ENCODE data around the gene BCAS1.

BCAS1 gene

GRCh38 chr20:54041336-54041735 is 29.1 kb downstream of the BCAS1 start:
- TF ChIP-seq CREB1 (IDR thresholded peaks at IDR 0.05; ENCODE audit: low read depth) (no peak), EP300 (IDR thresholded peaks at IDR 0.05; ENCODE audit: borderline replicate concordance) (no peak), MAX (IDR thresholded peaks at IDR 0.05) (no peak), RAD21 (IDR thresholded peaks at IDR 0.05; ENCODE audit: low read depth) (no peak), TAF1 (IDR thresholded peaks at IDR 0.05; ENCODE audit: low read depth) (no peak), CEBPB (IDR thresholded peaks at IDR 0.05) (no peak), USF1 (IDR thresholded peaks at IDR 0.05) (no peak), FOXM1 (IDR thresholded peaks at IDR 0.05; ENCODE audit: borderline replicate concordance, low read depth) (no peak)

- TF ChIP-seq CREB1 (IDR thresholded peaks at IDR 0.05; ENCODE audit: low read depth) (no peak), MAX (IDR thresholded peaks at IDR 0.05) (no peak), EP300 (IDR thresholded peaks at IDR 0.05; ENCODE audit: borderline replicate concordance) (no peak), ZBTB7A (IDR thresholded peaks at IDR 0.05; ENCODE audit: low read depth) (no peak), TCF12 (IDR thresholded peaks at IDR 0.05; ENCODE audit: low read depth) (no peak), CEBPB (IDR thresholded peaks at IDR 0.05) (no peak), USF1 (IDR thresholded peaks at IDR 0.05) (no peak), TAF1 (IDR thresholded peaks at IDR 0.05; ENCODE audit: low read depth) (no peak), YY1 (IDR thresholded peaks at IDR 0.05; ENCODE audit: low read depth) (no peak), FOXM1 (IDR thresholded peaks at IDR 0.05; ENCODE audit: borderline replicate concordance, low read depth) (no peak)
Measured at GRCh38 chr20:54040531-54040930, 29.9 kb downstream of the BCAS1 start.

- TF ChIP-seq USF1 (IDR thresholded peaks at IDR 0.05) = no peak
- no peak for TF ChIP-seq RAD21 (IDR thresholded peaks at IDR 0.05; ENCODE audit: low read depth)
- TF ChIP-seq MAX (IDR thresholded peaks at IDR 0.05) = no peak
- no peak for TF ChIP-seq YY1 (IDR thresholded peaks at IDR 0.05; ENCODE audit: low read depth)
- TF ChIP-seq CEBPB (IDR thresholded peaks at IDR 0.05) = no peak
- no peak for TF ChIP-seq EP300 (IDR thresholded peaks at IDR 0.05; ENCODE audit: borderline replicate concordance)
- TF ChIP-seq ZBTB7A (IDR thresholded peaks at IDR 0.05; ENCODE audit: low read depth) = no peak
Measured at GRCh38 chr20:54038961-54039360, 31.4 kb downstream of the BCAS1 start.

GRCh38 chr20:54037525-54037924 is 32.9 kb downstream of the BCAS1 start:
- TF ChIP-seq USF1 (IDR thresholded peaks at IDR 0.05) (no peak), CREB1 (IDR thresholded peaks at IDR 0.05; ENCODE audit: low read depth) (no peak), TAF1 (IDR thresholded peaks at IDR 0.05; ENCODE audit: low read depth) (no peak), MAX (IDR thresholded peaks at IDR 0.05) (no peak), TCF12 (IDR thresholded peaks at IDR 0.05; ENCODE audit: low read depth) (no peak), EGR1 (IDR thresholded peaks at IDR 0.05) (no peak), NFIC (IDR thresholded peaks at IDR 0.05) (no peak), EP300 (IDR thresholded peaks at IDR 0.05; ENCODE audit: borderline replicate concordance) (no peak), ZBTB7A (IDR thresholded peaks at IDR 0.05; ENCODE audit: low read depth) (no peak), TEAD4 (IDR thresholded peaks at IDR 0.05) (no peak), FOXM1 (IDR thresholded peaks at IDR 0.05; ENCODE audit: borderline replicate concordance, low read depth) (no peak), RAD21 (IDR thresholded peaks at IDR 0.05; ENCODE audit: low read depth) (no peak)

GRCh38 chr20:54029643-54030042 is 40.8 kb downstream of the BCAS1 start:
- TF ChIP-seq EGR1 (IDR thresholded peaks at IDR 0.05) (no peak), FOXM1 (IDR thresholded peaks at IDR 0.05; ENCODE audit: borderline replicate concordance, low read depth) (no peak), YY1 (IDR thresholded peaks at IDR 0.05; ENCODE audit: low read depth) (no peak)

GRCh38 chr20:54029176-54029575 is 41.2 kb downstream of the BCAS1 start:
- TF ChIP-seq TEAD4 (IDR thresholded peaks at IDR 0.05) (no peak), ZBTB7A (IDR thresholded peaks at IDR 0.05; ENCODE audit: low read depth) (no peak), EGR1 (IDR thresholded peaks at IDR 0.05) (no peak), YY1 (IDR thresholded peaks at IDR 0.05; ENCODE audit: low read depth) (no peak), CEBPB (IDR thresholded peaks at IDR 0.05) (no peak), TCF12 (IDR thresholded peaks at IDR 0.05; ENCODE audit: low read depth) (no peak), TAF1 (IDR thresholded peaks at IDR 0.05; ENCODE audit: low read depth) (no peak), CREB1 (IDR thresholded peaks at IDR 0.05; ENCODE audit: low read depth) (no peak)

- no peak for TF ChIP-seq TEAD4 (IDR thresholded peaks at IDR 0.05)
- no peak for TF ChIP-seq REST (IDR thresholded peaks at IDR 0.05; ENCODE audit: low read depth)
- no peak for TF ChIP-seq TAF1 (IDR thresholded peaks at IDR 0.05; ENCODE audit: low read depth)
- no peak for TF ChIP-seq FOXM1 (IDR thresholded peaks at IDR 0.05; ENCODE audit: borderline replicate concordance, low read depth)
Measured at GRCh38 chr20:54028276-54029011, 42.0 kb downstream of the BCAS1 start.
